ENCODE measurements around the gene CYFIP1.
A peak's percentile ranks its signal among the peaks of the same experiment; 100 is the strongest.

Gene CYFIP1

GRCh38 chr15:22887157-22887951, 92.8 kb downstream of the CYFIP1 start:
- no peak for DNase-seq

- DNase-seq, result no peak
Observed at GRCh38 chr15:22885120-22885519, 95.0 kb downstream of the CYFIP1 start.

- peak in 1 of 2 donors; percentile 20 for DNase-seq
Observed at GRCh38 chr15:22884344-22884743, 95.8 kb downstream of the CYFIP1 start.

GRCh38 chr15:22883196-22883595, 97.0 kb downstream of the CYFIP1 start:
- no peak for DNase-seq

- DNase-seq, result no peak
Observed at GRCh38 chr15:22881739-22882440, 98.3 kb downstream of the CYFIP1 start.

GRCh38 chr15:22880981-22881738, 99.0 kb downstream of the CYFIP1 start:
- no peak for DNase-seq

- no peak for DNase-seq
Observed at GRCh38 chr15:22880068-22880980, 99.8 kb downstream of the CYFIP1 start.

- DNase-seq, result no peak
Observed at GRCh38 chr15:22878103-22878502, 102.1 kb downstream of the CYFIP1 start.

- no peak for DNase-seq
Observed at GRCh38 chr15:22877607-22878006, 102.6 kb downstream of the CYFIP1 start.

- no peak for DNase-seq
Observed at GRCh38 chr15:22877117-22877516, 103.1 kb downstream of the CYFIP1 start.

GRCh38 chr15:22874966-22875365, 105.2 kb downstream of the CYFIP1 start:
- no peak for DNase-seq

GRCh38 chr15:22874256-22874655, 105.9 kb downstream of the CYFIP1 start:
- DNase-seq, result no peak

- DNase-seq, result no peak
Observed at GRCh38 chr15:22873841-22874240, 106.3 kb downstream of the CYFIP1 start.

- DNase-seq, result no peak
Observed at GRCh38 chr15:22872936-22873701, 107.0 kb downstream of the CYFIP1 start.

GRCh38 chr15:22871481-22872086, 108.6 kb downstream of the CYFIP1 start:
- no peak for DNase-seq

- no peak for DNase-seq
Observed at GRCh38 chr15:22870865-22871264, 109.3 kb downstream of the CYFIP1 start.

GRCh38 chr15:22869856-22870255, 110.3 kb downstream of the CYFIP1 start:
- no peak for DNase-seq

GRCh38 chr15:22868928-22869327, 111.2 kb downstream of the CYFIP1 start:
- no peak for DNase-seq

- no peak for DNase-seq
Observed at GRCh38 chr15:22868495-22868894, 111.7 kb downstream of the CYFIP1 start.

GRCh38 chr15:22867886-22868285, 112.3 kb downstream of the CYFIP1 start:
- DNase-seq, result no peak

GRCh38 chr15:22866079-22866478, 114.1 kb downstream of the CYFIP1 start:
- no peak for DNase-seq
